Gastroesophageal sphincter (tissue), 3 donors: Measurements from ENCODE around the gene HSD11B2.
"Not testable (repeated sequence)": the region's sequence is repeated elsewhere in the genome, so short reads cannot be mapped to it uniquely, and the experiment has no call there.

Source experiments
- EP300 ChIP-seq: sonication (generic); formaldehyde crosslinking; IDR thresholded peaks from one replicate; pipeline ENCODE4 v1.6.1; 2017; ENCODE audit warnings: antibody characterized with exemption, mild to moderate bottlenecking
- TF ChIP-seq, protein P1 (sequence below), 4 experiments: fragments of 200-600 bp in 2 of 4; fragments of 450-650 bp in 2 of 4; sonication (generic) in 1 of 4; IDR thresholded peaks; one replicate each; pipeline ENCODE4 v1.5.1; 2017 to 2019; ENCODE audit warnings: antibody characterized with exemption in 4 of 4, mild to moderate bottlenecking in 2 of 4, moderate library complexity in 2 of 4

DNA sequence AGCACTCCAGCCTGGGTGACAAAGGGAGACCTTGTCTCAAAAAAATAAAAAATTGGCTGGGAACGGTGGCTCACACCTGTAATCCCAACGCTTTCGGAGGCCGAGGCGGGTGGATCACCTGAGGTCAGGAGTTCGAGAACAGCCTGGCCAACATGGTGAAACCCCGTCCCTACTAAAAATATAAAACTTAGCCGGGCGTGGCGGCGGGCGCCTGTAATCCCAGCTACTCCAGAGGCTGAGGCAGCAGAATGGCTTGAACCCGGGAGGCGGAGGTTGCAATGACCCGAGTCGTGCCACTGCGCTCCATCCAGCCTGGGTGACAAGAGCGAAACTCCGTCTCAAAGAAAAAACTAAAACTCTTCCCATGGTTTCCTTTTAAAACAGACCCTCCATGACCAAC lies 15.5 kb upstream of the HSD11B2 start:
- TF ChIP-seq, protein P1, sequence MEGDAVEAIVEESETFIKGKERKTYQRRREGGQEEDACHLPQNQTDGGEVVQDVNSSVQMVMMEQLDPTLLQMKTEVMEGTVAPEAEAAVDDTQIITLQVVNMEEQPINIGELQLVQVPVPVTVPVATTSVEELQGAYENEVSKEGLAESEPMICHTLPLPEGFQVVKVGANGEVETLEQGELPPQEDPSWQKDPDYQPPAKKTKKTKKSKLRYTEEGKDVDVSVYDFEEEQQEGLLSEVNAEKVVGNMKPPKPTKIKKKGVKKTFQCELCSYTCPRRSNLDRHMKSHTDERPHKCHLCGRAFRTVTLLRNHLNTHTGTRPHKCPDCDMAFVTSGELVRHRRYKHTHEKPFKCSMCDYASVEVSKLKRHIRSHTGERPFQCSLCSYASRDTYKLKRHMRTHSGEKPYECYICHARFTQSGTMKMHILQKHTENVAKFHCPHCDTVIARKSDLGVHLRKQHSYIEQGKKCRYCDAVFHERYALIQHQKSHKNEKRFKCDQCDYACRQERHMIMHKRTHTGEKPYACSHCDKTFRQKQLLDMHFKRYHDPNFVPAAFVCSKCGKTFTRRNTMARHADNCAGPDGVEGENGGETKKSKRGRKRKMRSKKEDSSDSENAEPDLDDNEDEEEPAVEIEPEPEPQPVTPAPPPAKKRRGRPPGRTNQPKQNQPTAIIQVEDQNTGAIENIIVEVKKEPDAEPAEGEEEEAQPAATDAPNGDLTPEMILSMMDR (IDR thresholded peaks at IDR 0.05), result not testable (repeated sequence)
- not testable (repeated sequence) for TF ChIP-seq EP300
